CD4-positive, alpha-beta T cell (primary cell): ENCODE results near the gene SGCB. TPM values are rescaled to one million over a fixed set of nuclear protein-coding genes. Genes with fewer than 3 reads are reported as not detected.

Source experiments
- ATAC-seq: fragments of 200-7000 bp; cut with Tn5 transposase; one replicate; pipeline ENCODE4 v1.10.0; 2022; ENCODE audit warnings: mild to moderate bottlenecking; ENCODE audit not compliant: poor library complexity
- CTCF ChIA-PET: fragments of 350-600 bp; sonication (Branson Sonifier 250); formaldehyde crosslinking; loops from one replicate; lab custom pipeline; 2021; ENCODE audit warnings: antibody characterized with exemption, inconsistent platforms; lab: Charles Lee
- POLR2A ChIA-PET: fragments of 350-600 bp; sonication (Branson Sonifier 250); formaldehyde crosslinking; loops from one replicate; lab custom pipeline; 2021; ENCODE audit warnings: antibody characterized with exemption, inconsistent platforms; lab: Charles Lee
- DNase-seq, 14 experiments: peaks; one replicate each; pipeline ENCODE4 v3.0.0-alpha.2; 2013 to 2020; ENCODE audit warnings: mixed read lengths in 2 of 14
- H3K27ac ChIP-seq, 2 donors: one replicate each; pipeline versions ENCODE4 v1.5.1 to v1.7.0; 2013; ENCODE audit warnings: low read length in 2 of 2, low read depth in 1 of 2, mild to moderate bottlenecking in 1 of 2
- H3K27me3 ChIP-seq, 2 experiments: 1 replicate in 1 of 2; 2 replicates in 1 of 2; pipeline versions ENCODE4 v1.6.1 to v1.7.0; 2013; ENCODE audit warnings: low read length in 2 of 2, control low read depth in 1 of 2, mild to moderate bottlenecking in 1 of 2, moderate library complexity in 1 of 2; ENCODE audit not compliant: insufficient read depth in 2 of 2, control insufficient read depth in 1 of 2
- H3K36me3 ChIP-seq: one replicate; pipeline ENCODE4 v1.6.1; 2013; ENCODE audit warnings: low read length, control low read depth; ENCODE audit not compliant: insufficient read depth
- H3K4me1 ChIP-seq: one replicate; pipeline ENCODE4 v1.6.1; 2013; ENCODE audit warnings: low read length, control low read depth; ENCODE audit not compliant: insufficient read depth
- H3K4me3 ChIP-seq: one replicate; pipeline ENCODE4 v1.5.1; 2013; ENCODE audit warnings: mild to moderate bottlenecking, low read length, moderate library complexity
- H3K9me3 ChIP-seq, 2 experiments: 1 replicate in 1 of 2; 2 replicates in 1 of 2; pipeline versions ENCODE4 v1.6.1 to v1.7.0; 2013; ENCODE audit warnings: low read length in 2 of 2, mild to moderate bottlenecking in 2 of 2, control low read depth in 1 of 2, moderate library complexity in 1 of 2; ENCODE audit not compliant: control insufficient read depth in 1 of 2, insufficient read depth in 1 of 2
- H3K27ac Mint-ChIP-seq: one replicate; pipeline ENCODE4 v1.8.0; 2020; ENCODE audit warnings: mixed read lengths
- H3K27me3 Mint-ChIP-seq: one replicate; pipeline ENCODE4 v1.8.0; 2021; ENCODE audit warnings: mixed read lengths
- H3K36me3 Mint-ChIP-seq: one replicate; pipeline ENCODE4 v1.8.0; 2021; ENCODE audit warnings: low read depth, mixed read lengths
- H3K4me1 Mint-ChIP-seq: one replicate; pipeline ENCODE4 v1.8.0; 2021; ENCODE audit warnings: low read depth, mixed read lengths
- H3K4me3 Mint-ChIP-seq: one replicate; pipeline ENCODE4 v1.8.0; 2020; ENCODE audit warnings: mild to moderate bottlenecking, mixed read lengths
- H3K9me3 Mint-ChIP-seq: one replicate; pipeline ENCODE4 v1.8.0; 2020; ENCODE audit warnings: mixed read lengths
- intact Hi-C, 2 experiments: fragments of 100-400 bp; cut with DNase I in 1 of 2; cut with micrococcal nuclease in 1 of 2; formaldehyde crosslinking; loops; one replicate each; pipeline versions ENCODE4 v1.15.1 to v1.9.0; 2023 to 2025; cut with DNase I, micrococcal nuclease
- total RNA-seq, 174 experiments: library from RNA in 2 of 174; stranded (reverse) in 2 of 174; gene quantifications; one replicate each; pipeline ENCODE4 v1.2.3 and lab custom pipeline; 2021 to 2026
- TF ChIP-seq, protein P1 (sequence below): fragments of 200-600 bp; IDR thresholded peaks from one replicate; pipeline ENCODE4 v1.8.0; 2022; ENCODE audit warnings: antibody characterized with exemption, mild to moderate bottlenecking

The SGCB gene
- total RNA-seq, 2 experiments from 2014 or later, result 3.8 to 4.1 TPM

DNA sequence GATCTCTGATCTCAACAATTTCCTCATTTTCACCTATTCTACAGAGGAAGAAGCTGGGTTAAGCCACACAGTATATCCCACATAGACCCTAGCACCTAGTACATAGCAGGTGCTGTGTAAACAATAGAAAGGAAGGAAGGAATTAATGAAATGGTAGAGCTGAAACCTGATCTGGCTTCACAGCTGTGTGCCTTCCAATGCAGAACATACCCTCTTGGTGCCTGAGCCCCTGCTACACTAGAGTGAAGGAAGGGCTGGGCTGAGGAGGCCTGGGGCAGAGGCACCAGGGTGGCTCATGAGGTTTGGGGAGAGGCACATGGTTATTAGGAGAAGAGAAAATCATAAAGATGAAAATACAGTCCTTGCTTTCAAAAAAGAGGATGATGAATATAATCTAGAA lies 39.3 kb downstream of the SGCB start:
- Histone ChIP-seq H3K4me3 (no peak overlapping the region), H3K27ac (no peak overlapping the region), H3K4me1 (no peaks in the 10 kb centered on the region), H3K36me3 (no peaks in the 10 kb centered on the region), H3K27me3 (no peaks in the 10 kb centered on the region), H3K9me3 (peaks cover 0 to 9% of the 10 kb centered on the region in 2 experiments)
- intact Hi-C loops, result loop anchor here in 1 of 2 experiments (10.0 kb wide), 1 partner anchor 66 kb away; no protein-coding TSS in a partner anchor
- TF ChIP-seq, protein P1, sequence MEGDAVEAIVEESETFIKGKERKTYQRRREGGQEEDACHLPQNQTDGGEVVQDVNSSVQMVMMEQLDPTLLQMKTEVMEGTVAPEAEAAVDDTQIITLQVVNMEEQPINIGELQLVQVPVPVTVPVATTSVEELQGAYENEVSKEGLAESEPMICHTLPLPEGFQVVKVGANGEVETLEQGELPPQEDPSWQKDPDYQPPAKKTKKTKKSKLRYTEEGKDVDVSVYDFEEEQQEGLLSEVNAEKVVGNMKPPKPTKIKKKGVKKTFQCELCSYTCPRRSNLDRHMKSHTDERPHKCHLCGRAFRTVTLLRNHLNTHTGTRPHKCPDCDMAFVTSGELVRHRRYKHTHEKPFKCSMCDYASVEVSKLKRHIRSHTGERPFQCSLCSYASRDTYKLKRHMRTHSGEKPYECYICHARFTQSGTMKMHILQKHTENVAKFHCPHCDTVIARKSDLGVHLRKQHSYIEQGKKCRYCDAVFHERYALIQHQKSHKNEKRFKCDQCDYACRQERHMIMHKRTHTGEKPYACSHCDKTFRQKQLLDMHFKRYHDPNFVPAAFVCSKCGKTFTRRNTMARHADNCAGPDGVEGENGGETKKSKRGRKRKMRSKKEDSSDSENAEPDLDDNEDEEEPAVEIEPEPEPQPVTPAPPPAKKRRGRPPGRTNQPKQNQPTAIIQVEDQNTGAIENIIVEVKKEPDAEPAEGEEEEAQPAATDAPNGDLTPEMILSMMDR, result no peak
- H3K4me3 Mint-ChIP-seq, result no peak overlapping the region
- ChIA-PET CTCF (no interaction called here), POLR2A (interaction anchor here (0.5 kb wide), 1 partner anchor 87 kb away, joined by 4 read pairs; no protein-coding TSS in a partner anchor)
- no peak overlapping the region for H3K27ac Mint-ChIP-seq
- H3K9me3 Mint-ChIP-seq, result no peaks in the 10 kb centered on the region
- DNase-seq, result no peak
- peaks cover 5% of the 10 kb centered on the region for H3K27me3 Mint-ChIP-seq
- no peaks in the 10 kb centered on the region for H3K36me3 Mint-ChIP-seq
- ATAC-seq, result no peak
- no peaks in the 10 kb centered on the region for H3K4me1 Mint-ChIP-seq

DNA sequence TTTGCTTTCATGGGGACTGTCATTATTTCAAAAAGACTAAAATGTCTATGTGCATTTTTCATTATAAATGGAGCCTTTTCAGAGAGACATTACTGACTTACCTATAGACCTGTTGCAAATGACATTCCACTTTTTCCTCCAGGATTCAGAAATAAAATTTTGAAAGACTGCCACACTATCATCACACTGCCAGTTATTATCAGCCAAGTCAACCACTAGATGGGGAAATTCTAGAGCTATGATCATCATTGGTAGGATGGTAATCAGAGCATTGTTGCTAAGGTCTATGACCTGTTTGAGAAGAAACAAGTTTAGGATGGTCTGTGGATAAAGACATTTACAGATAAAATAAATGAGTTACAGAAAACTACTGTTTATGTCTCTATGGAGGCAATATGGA lies 40.5 kb downstream of the SGCB start:
- Mint-ChIP-seq H3K27me3 (peaks cover 12% of the 10 kb centered on the region), H3K9me3 (no peaks in the 10 kb centered on the region)
- intact Hi-C loops, result loop anchor here in 1 of 2 experiments (10.0 kb wide), 1 partner anchor 67 kb away; no protein-coding TSS in a partner anchor

GRCh38 chr4:51995647-51996220 lies 42.4 kb downstream of the SGCB start:
- intact Hi-C loops, result loop anchor here in 1 of 2 experiments (10.0 kb wide), 1 partner anchor 69 kb away; no protein-coding TSS in a partner anchor
- ATAC-seq (no peak), DNase-seq (no peak)
- H3K27ac ChIP-seq, result no peak overlapping the region
- no peaks in the 10 kb centered on the region for H3K4me1 ChIP-seq
- no peaks in the 10 kb centered on the region for H3K4me1 Mint-ChIP-seq
- POLR2A ChIA-PET, result no interaction called here
- H3K27me3 Mint-ChIP-seq, result peaks cover 23% of the 10 kb centered on the region
- H3K4me3 Mint-ChIP-seq, result no peak overlapping the region
- no peaks in the 10 kb centered on the region for H3K36me3 ChIP-seq
- no peaks in the 10 kb centered on the region for H3K36me3 Mint-ChIP-seq
- H3K4me3 ChIP-seq, result no peak overlapping the region
- H3K9me3 Mint-ChIP-seq, result no peaks in the 10 kb centered on the region
- no peak overlapping the region for H3K27ac Mint-ChIP-seq
- no peaks in the 10 kb centered on the region for H3K27me3 ChIP-seq
- CTCF ChIA-PET, result no interaction called here
- TF ChIP-seq, protein P1, result no peak
- peaks cover 0 to 9% of the 10 kb centered on the region in 2 experiments for H3K9me3 ChIP-seq

More for the DNA sequence above, 40.5 kb downstream of the SGCB start:
- ChIA-PET POLR2A (no interaction called here), CTCF (no interaction called here)
- H3K4me3 ChIP-seq, result no peak overlapping the region
- H3K27me3 ChIP-seq, result no peaks in the 10 kb centered on the region
- ATAC-seq (no peak), DNase-seq (no peak)
- H3K4me1 Mint-ChIP-seq, result no peaks in the 10 kb centered on the region
- no peaks in the 10 kb centered on the region for H3K4me1 ChIP-seq
- H3K27ac Mint-ChIP-seq, result no peak overlapping the region
- H3K9me3 ChIP-seq, result peaks cover 0 to 9% of the 10 kb centered on the region in 2 experiments
- H3K27ac ChIP-seq, result no peak overlapping the region
- H3K36me3 Mint-ChIP-seq, result no peaks in the 10 kb centered on the region
- H3K36me3 ChIP-seq, result no peaks in the 10 kb centered on the region
- TF ChIP-seq, protein P1, result no peak
- no peak overlapping the region for H3K4me3 Mint-ChIP-seq

Other genes with a start within 250 kb of the SGCB start
- 10 to 100 TPM; 36.2 to 39.9 TPM for gene DCUN1D4, start 195.1 kb downstream of the SGCB start, total RNA-seq
- under 1 TPM in 1 of 2 experiments, not detected in 1; 0.11 TPM for gene LRRC66, start 17.9 kb downstream of the SGCB start, total RNA-seq
- gene SPATA18, start 13.0 kb upstream of the SGCB start, total RNA-seq, result not detected